CD4-positive, alpha-beta T cell treated with Interleukin-4 for 1 hour (primary cell): ENCODE results near the gene CHCHD3.

Experiments used
- DNase-seq, 2 donors: peaks; one replicate each; pipeline ENCODE4 v3.0.0-alpha.2; 2020 to 2022

Gene CHCHD3

DNA sequence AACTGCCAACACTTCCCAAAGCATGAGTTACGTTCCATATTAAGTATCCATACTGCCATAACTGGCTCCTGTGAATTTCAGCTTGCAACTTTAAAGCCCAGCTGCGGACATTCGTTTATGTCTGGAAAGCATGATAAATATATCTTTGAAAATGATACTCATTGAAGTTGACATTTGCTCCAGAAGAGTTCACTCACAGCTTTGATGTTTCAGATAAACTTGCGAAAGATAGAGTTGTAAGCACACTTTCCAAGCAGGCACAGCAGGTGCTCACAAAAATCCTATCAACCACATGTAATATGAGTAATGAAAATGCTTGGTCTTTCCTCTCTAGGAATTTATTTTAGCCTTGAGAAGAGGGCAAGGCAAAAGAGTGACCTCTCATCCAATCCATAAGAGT lies 4.5 kb downstream of the CHCHD3 start:
- no peak for DNase-seq

- DNase-seq = no peak
Measured at GRCh38 chr7:133076142-133076541, 5.7 kb downstream of the CHCHD3 start.

DNA sequence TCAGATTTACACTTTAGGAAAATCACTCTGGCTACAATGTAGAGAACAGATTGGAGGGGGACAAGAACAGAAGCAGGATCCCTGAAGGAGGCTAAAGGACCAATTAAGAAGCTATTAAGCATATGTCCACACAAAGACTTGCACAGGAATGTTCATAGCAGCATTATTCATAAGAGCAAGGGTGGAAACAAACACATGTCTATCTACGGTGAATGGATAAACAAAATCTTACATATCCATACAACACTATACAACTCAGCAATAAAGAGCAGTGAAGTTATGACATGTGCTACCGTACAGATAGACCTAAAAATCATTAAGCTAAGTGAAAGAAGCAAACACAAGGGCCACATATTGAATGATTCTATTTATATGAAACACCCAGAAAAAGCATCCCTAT lies 10.4 kb downstream of the CHCHD3 start:
- DNase-seq = no peak

- no peak for DNase-seq
Measured at GRCh38 chr7:133070562-133070961, 11.3 kb downstream of the CHCHD3 start.

- DNase-seq = no peak
Measured at GRCh38 chr7:133065301-133065700, 16.6 kb downstream of the CHCHD3 start.

GRCh38 chr7:133064082-133064820 lies 17.6 kb downstream of the CHCHD3 start:
- no peak for DNase-seq

- DNase-seq = no peak
Measured at GRCh38 chr7:133061792-133062191, 20.1 kb downstream of the CHCHD3 start.

- no peak for DNase-seq
Measured at GRCh38 chr7:133061357-133061756, 20.5 kb downstream of the CHCHD3 start.

- DNase-seq = no peak
Measured at GRCh38 chr7:133060004-133060403, 21.9 kb downstream of the CHCHD3 start.

DNA sequence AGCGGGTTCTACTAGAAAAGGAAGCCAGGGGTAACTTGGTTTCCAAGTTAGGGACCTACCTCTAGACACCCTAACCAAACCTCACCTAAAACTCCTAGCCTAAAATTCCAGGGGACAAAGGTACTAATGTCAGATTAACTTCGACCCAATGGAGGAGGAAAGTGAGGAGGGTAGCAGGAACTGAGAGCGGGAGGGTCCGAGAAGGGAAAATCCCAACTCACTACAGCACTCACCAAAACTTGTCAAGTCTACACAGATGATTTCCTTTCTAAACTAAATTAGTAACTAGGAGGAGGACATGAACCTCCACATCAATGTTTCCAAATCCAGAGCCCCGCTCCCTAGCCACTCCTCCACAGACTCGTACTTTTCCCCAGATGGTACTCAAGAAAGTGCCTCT lies 22.6 kb downstream of the CHCHD3 start:
- DNase-seq = no peak

GRCh38 chr7:133056370-133057238 lies 25.3 kb downstream of the CHCHD3 start:
- DNase-seq = no peak

GRCh38 chr7:133054162-133054840 lies 27.6 kb downstream of the CHCHD3 start:
- no peak for DNase-seq

DNA sequence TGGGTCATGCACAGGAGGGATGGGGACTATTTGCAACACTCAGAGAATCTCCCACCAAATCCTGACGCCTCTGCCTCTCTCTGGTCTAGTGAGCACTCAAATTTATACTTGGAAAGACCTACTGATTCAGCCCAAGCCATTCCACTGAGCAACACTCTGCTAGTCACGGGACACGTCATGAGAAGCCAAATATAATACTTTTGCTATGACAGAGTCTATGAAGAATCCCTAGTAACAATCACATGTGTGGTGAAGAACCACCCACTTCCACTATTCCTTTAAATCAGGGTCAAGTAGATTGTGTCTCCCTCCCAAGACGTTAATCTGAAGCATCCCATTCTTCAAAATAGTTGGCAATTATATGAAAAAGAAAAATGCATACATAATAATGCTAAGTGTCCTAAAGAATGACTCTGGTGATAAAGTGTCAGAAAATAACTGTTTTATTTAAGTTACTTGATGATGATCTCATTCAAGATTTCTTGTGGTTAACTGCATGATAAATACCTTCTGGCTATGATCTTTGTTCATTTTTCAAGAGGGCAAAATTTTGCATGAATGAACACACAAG lies 28.5 kb downstream of the CHCHD3 start:
- no peak for DNase-seq

DNA sequence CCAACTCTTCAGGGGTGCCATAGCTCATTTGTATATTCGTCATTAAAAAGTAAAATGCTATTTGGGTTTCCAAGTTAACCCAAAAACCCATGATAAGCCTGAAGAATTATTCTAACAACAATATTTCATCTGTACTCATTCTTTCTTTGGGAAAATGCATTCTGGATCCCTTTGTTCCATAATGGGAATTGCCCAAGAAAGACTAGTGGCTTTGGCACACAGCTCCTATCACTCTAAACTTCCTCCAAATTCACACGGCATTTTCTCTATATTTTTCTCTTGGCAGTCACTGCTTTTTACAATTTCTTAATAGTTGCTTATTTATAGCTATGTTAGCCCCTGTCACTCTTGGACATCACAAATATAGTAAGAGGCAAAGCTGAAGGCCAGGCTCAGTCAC lies 29.1 kb downstream of the CHCHD3 start:
- no peak for DNase-seq

GRCh38 chr7:133052401-133052756 lies 29.5 kb downstream of the CHCHD3 start:
- no peak for DNase-seq

- DNase-seq = no peak
Measured at GRCh38 chr7:133051719-133052400, 30.0 kb downstream of the CHCHD3 start.

GRCh38 chr7:133051066-133051465 lies 30.8 kb downstream of the CHCHD3 start:
- no peak for DNase-seq

GRCh38 chr7:133050200-133050995 lies 31.5 kb downstream of the CHCHD3 start:
- DNase-seq = no peak

GRCh38 chr7:133048589-133048988 lies 33.3 kb downstream of the CHCHD3 start:
- no peak for DNase-seq

DNA sequence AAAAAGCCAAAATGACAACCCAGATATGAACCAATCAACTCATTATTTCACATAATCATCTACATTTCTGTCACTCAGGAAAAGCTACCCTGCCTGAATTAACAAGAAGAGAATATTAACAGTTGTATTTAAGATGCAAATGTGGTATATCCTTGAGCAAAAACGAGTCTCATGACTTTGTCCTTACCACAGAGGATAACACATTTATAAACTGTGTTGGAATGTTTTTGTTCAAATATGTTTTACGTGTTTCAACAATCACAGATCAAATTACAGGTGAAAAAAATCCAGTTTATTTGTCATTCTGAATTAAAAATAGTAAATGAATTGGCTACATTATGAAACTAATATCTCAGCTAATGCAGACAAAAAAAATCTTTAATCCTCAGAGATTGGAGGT lies 34.6 kb downstream of the CHCHD3 start:
- DNase-seq = no peak

- no peak for DNase-seq
Measured at GRCh38 chr7:133044722-133045473, 37.0 kb downstream of the CHCHD3 start.
